Activated naive CD8-positive, alpha-beta T cell (primary cell): ENCODE results near the gene RAB11A.

Source experiments
- H3K27ac Mint-ChIP-seq: one replicate; pipeline ENCODE4 v1.8.0; 2021; ENCODE audit warnings: mixed read lengths
- H3K27me3 Mint-ChIP-seq: one replicate; pipeline ENCODE4 v1.8.0; 2021; ENCODE audit warnings: mixed read lengths
- H3K36me3 Mint-ChIP-seq: one replicate; pipeline ENCODE4 v1.8.0; 2021; ENCODE audit warnings: mixed read lengths
- H3K4me1 Mint-ChIP-seq: one replicate; pipeline ENCODE4 v1.8.0; 2021; ENCODE audit warnings: low read depth, mixed read lengths
- H3K4me3 Mint-ChIP-seq: one replicate; pipeline ENCODE4 v1.8.0; 2021; ENCODE audit warnings: mild to moderate bottlenecking, mixed read lengths
- H3K9me3 Mint-ChIP-seq: one replicate; pipeline ENCODE4 v1.8.0; 2021; ENCODE audit warnings: low read depth, mixed read lengths

Gene RAB11A

DNA sequence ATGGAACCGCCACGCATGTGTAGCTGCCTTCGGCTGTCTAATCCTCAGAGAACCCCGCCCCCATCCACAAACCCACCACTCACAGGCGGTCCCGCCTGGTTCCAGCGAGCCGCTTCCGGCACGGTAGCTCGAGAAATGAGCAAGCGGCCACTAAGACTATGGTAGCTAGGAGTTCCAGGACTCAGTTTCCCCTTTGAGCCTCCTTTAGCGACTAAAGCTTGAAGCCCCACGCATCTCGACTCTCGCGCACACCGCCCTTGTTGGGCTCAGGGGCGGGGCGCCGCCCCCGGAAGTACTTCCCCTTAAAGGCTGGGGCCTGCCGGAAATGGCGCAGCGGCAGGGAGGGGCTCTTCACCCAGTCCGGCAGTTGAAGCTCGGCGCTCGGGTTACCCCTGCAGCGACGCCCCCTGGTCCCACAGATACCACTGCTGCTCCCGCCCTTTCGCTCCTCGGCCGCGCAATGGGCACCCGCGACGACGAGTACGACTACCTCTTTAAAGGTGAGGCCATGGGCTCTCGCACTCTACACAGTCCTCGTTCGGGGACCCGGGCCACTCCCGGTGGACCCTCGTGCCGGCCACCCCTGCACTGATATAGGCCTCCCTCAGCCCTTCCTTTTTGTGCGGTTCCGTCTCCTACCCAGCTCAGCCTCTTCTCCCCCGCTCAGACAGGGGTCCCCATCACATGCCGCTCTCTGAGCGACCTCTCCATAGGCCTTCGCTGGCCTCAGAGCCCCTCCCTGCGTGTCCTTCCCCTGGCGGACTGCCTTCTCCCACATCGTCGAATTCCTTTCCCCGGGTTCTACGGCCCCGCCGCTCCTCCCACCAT lies at the start of gene RAB11A:
TSS of gene RAB11A (plus strand) at position 366 of the 828 bp plus-strand sequence. CDS start at position 461, 95 bp downstream.
- Mint-ChIP-seq H3K27ac (peak within 1 kb of the TSS; percentile 97), H3K4me3 (peak within 1 kb of the TSS; percentile 98), H3K4me1 (peaks cover 33% of the 10 kb centered on the region), H3K9me3 (no peaks in the 10 kb centered on the region), H3K36me3 (no peaks in the 10 kb centered on the region), H3K27me3 (no peaks in the 10 kb centered on the region)

DNA sequence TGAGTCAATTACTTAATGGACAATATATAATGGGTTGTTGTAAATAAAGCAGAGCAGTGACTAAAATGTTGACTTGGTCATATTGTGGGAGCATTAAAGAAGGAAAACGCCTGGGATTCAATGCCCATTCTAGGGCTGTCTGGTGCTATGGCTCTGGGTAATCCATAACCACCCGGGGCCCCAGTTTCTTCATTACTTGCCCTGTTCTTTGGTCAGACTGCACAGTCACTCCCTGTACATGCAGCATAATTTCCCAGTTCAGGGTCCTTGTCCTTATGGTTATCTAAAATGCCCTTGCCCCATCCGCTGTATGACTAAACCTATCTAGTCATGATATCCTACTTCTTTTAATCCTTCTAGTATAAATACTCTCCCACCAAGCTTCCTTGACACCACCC lies 49.7 kb upstream of the RAB11A start:
- Mint-ChIP-seq H3K36me3 (no peaks in the 10 kb centered on the region), H3K4me1 (peaks cover 61% of the 10 kb centered on the region), H3K4me3 (peak overlapping the region; percentile 69)

DNA sequence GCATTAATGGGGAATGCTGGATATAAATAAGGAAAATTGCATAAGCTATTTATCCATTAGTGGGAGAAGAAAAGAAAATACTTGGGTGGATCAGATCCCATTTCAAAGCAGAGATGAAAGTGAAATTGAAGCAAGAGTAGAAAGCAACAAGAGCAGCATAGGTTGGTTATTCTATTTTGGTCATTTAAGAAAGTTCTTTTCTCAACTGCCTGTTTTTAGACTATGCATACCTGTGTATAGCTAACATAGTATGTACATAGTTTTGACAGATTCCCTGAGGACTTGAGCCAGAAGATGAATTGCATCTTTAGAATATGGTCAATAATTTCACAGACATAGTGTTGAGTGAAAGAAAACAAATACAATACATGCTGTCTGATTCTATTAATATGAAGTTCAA lies 48.2 kb upstream of the RAB11A start:
- Mint-ChIP-seq H3K9me3 (peaks cover 5% of the 10 kb centered on the region), H3K36me3 (no peaks in the 10 kb centered on the region), H3K27me3 (no peaks in the 10 kb centered on the region), H3K4me1 (peaks cover 60% of the 10 kb centered on the region), H3K4me3 (peak overlapping the region; percentile 9), H3K27ac (peak overlapping the region; percentile 92)

More for the DNA sequence above, 49.7 kb upstream of the RAB11A start:
- H3K9me3 Mint-ChIP-seq = peaks cover 5% of the 10 kb centered on the region
- no peaks in the 10 kb centered on the region for H3K27me3 Mint-ChIP-seq
- peak overlapping the region; percentile 92 for H3K27ac Mint-ChIP-seq

DNA sequence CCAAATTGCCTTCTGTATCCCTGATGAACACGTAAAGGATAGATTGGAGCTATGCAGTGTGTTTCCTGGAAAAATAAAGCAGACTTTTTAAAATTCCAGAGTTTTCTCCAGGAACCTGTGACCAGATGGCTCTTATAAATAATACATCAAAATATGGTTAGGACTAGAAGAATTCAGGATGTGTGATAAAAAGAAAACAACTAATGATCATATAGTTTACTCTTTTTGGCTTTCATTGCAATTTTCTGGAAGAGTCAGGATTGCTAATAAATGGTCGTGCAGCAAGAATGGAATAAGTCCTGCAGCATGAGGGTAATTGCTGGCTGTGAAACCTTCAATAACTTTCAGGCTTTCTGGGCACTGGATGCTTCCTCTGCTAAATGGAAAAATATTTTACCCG lies 47.0 kb upstream of the RAB11A start:
- peaks cover 62% of the 10 kb centered on the region for H3K4me1 Mint-ChIP-seq
- no peaks in the 10 kb centered on the region for H3K9me3 Mint-ChIP-seq
- no peak overlapping the region for H3K4me3 Mint-ChIP-seq
- no peaks in the 10 kb centered on the region for H3K27me3 Mint-ChIP-seq
- H3K36me3 Mint-ChIP-seq = no peaks in the 10 kb centered on the region
- no peak overlapping the region for H3K27ac Mint-ChIP-seq

DNA sequence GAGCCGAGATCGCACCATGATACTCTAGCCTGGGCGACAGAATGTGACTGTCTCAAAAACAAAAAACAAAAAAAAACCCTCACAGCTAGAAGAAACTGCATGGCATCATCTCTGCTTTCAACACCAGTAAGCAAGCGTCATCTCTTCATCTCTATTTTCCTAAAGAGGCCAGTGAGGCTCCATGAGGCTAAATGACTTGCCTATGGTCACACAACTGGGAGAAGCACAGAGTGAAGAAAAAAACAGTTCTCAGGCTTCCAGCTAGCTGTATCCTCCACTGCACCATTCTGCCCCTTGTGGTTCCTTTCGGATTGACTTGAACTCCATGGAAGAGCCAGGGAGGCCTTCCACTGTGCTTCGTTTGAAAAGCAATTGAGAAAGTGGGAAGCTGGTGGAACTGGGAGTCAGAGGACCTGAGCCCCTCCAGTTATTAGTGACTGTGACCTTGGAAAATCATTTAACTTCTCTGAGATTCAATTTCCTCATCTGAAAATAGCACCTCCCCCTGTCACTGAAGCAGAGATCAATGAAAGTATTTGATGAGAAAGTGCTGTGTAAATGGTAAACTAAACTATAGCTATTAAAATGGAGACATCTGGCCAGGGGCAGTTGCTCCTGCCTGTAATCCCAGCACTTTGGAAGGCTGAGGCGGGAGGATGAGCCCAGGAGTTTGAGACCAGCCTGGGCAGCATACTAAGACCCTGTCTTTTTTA lies 45.1 kb upstream of the RAB11A start:
- Mint-ChIP-seq H3K27me3 (no peaks in the 10 kb centered on the region), H3K27ac (no peak overlapping the region), H3K36me3 (no peaks in the 10 kb centered on the region), H3K4me3 (no peak overlapping the region), H3K4me1 (peaks cover 64% of the 10 kb centered on the region), H3K9me3 (no peaks in the 10 kb centered on the region)

DNA sequence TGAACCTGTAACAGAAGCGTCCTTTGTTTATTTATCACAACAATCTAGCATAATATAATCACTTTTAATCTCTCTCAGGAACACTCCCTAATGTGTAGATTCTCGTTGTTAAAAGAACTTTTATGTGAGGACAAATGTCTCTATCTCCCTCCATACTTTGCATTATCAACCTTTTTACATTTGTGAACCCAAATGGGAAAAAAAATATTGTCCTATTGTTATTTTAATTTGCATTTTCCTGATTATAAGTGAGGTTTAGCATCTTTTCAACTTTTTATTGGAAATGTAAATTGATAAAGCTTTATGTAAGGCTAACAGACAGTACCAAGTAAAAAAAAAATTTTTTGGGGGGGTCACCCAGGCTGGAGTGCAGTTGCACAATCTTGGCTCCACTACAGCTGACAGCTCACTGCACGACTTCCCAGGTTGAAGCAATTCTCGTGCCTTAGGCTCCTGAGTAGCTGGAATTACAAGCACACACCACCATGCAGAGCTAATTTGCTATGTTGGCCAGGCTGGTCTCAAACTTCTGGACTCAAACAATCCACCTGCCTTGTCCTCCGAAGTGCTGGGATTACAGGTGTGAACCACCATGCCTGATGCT lies 44.2 kb upstream of the RAB11A start:
- Mint-ChIP-seq H3K4me3 (no peak overlapping the region), H3K27me3 (no peaks in the 10 kb centered on the region), H3K36me3 (no peaks in the 10 kb centered on the region), H3K4me1 (peaks cover 59% of the 10 kb centered on the region), H3K27ac (no peak overlapping the region), H3K9me3 (no peaks in the 10 kb centered on the region)

DNA sequence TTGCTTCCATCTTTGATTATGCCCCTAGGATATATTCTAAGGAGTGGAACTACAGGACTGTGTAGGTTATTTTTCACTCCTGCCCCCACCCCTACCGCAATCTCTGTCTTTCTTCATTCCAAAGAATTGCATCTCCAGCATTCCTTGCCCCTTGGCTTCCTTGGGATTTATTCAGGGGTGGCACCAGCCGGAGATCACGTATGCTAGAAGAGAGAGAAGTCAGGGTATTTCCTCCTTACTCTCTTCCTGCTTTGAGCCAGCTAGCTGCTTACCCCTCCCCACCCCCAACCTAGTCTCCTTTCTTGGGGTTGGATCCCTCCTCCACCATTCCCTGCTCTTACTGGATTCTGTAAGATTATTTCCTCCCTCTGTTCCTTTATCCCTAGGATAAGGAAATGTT lies 42.2 kb upstream of the RAB11A start:
- H3K4me3 Mint-ChIP-seq = peak overlapping the region; percentile 64
- peaks cover 55% of the 10 kb centered on the region for H3K4me1 Mint-ChIP-seq
- H3K27ac Mint-ChIP-seq = peak overlapping the region; percentile 93
- H3K9me3 Mint-ChIP-seq = no peaks in the 10 kb centered on the region
- no peaks in the 10 kb centered on the region for H3K36me3 Mint-ChIP-seq
- no peaks in the 10 kb centered on the region for H3K27me3 Mint-ChIP-seq

DNA sequence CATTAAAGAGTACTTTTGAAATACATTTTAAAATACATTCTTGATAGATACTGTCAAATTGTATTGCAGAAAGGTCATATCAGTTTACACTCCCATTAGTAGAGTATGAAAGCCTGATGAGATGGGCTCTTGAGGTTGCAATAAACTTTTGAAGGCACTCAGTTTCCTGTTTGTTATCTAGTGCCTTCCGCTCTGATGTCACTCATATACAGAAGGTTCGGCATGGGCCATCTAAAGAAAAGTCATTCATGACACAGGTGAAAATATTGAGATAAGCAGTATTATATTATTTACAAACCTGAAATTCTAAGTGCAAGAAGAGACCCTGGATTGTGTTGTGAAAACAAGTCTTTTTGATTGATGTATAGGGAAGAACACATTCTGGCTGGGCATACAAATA lies 40.7 kb upstream of the RAB11A start:
- no peaks in the 10 kb centered on the region for H3K27me3 Mint-ChIP-seq
- peaks cover 63% of the 10 kb centered on the region for H3K4me1 Mint-ChIP-seq

DNA sequence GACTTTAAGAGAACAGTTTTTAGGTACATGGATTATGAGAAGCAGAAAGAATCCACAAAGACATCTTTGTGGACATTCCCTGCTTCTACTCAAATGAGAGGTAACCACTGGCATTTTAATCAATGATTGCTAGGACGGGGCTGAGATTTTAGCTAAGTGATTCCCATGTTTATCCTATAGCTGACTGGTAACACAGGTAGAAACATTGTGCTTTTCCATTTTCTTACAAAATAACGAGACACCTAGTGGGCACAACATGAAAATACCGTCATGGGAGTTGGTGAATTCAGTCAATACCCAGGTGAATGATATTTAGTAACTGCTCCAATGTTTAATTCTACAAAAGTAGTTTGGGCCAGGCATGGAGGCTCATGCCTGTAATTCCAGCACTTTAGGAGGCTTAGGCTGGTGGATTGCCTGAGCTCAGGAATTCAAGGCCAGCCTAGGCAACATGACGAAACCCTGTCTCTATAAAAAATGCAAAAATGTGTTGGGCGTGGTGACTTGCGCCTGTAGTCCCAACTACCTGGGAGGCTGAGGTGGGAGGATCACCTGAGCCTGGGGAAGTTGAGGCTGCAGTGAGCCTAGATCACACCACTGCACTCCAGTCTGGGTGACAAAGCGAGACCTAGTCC lies 40.0 kb upstream of the RAB11A start:
- H3K4me3 Mint-ChIP-seq = peak overlapping the region; percentile 77
- H3K36me3 Mint-ChIP-seq = no peaks in the 10 kb centered on the region
- peak overlapping the region; percentile 89 for H3K27ac Mint-ChIP-seq
- H3K4me1 Mint-ChIP-seq = peaks cover 67% of the 10 kb centered on the region
- H3K9me3 Mint-ChIP-seq = no peaks in the 10 kb centered on the region
- no peaks in the 10 kb centered on the region for H3K27me3 Mint-ChIP-seq

More for the DNA sequence above, 40.7 kb upstream of the RAB11A start:
- H3K9me3 Mint-ChIP-seq = no peaks in the 10 kb centered on the region
- peak overlapping the region; percentile 77 for H3K4me3 Mint-ChIP-seq
- no peaks in the 10 kb centered on the region for H3K36me3 Mint-ChIP-seq
- peak overlapping the region; percentile 89 for H3K27ac Mint-ChIP-seq

DNA sequence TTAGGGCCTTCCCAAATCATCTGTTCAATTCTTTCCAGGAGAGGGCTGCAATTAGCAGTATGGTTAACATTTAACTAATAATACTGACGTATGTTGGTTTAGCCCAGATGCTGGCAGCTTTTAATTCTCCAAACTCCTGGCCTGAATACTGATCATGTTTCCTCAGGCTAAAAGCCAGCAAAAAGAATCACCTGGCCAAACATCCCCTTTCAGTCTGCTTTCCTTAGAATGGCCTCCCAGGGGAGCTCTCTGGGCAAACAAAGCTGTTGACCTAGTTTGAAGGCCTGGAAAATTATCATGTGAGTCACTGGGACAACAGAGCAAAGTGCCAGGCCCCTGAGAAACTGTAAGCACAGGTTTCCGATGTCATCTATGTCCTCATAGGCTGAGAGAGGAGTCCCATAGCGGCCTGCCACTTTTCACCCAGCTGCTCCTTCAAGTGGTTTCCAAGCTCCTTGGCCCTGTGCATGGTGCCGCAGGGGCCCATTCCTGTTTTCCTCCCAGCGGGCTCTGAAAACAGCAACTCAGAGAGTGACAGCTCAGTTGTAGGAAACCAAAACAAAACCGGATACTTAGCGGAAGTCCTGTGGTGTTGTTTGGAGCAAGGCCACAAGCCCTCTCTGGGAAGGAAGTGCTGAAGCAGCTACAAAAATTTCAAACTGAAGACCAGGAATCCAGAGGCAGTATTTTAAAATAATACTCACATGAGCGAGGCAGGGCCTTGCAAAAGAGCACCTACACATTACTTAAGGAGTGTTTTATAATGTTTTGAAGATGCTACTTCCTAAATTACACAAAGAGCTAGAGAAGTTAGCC lies 36.5 kb upstream of the RAB11A start:
- Mint-ChIP-seq H3K4me1 (peaks cover 56% of the 10 kb centered on the region), H3K27me3 (no peaks in the 10 kb centered on the region)

DNA sequence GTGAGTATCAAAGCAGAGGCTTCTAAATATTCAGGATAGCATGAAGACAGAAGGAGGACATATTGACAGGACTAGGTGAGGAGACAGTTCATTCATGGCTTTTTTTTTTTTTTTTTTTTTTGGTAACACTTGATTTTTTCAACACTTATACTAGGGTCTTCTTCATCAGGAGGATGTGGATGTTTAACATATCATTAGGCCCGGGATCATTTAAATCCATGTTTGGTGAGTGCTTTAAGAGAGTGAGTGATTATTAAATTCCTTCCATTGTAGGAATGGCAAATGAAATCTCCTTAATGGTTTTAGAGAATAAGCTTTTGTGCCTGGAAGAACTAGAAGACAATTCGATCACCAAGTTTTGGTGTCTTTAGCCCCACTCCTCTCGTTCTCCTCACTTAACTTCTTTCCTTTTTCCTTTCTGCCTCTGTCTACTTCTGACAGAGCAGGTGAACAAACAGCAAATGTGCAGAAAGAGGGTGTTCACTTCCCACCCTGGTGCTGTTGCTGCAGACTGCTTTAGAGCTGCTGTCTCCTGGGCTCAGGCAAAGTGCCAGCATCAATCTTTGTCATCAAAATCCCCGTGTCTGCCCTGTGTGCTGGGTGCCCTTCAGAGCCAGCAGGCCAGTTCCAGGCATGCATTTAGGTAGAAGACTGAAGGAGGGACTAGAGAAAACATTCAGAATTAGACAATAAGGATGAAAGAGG lies 35.6 kb upstream of the RAB11A start:
- H3K9me3 Mint-ChIP-seq = no peaks in the 10 kb centered on the region
- peaks cover 47% of the 10 kb centered on the region for H3K4me1 Mint-ChIP-seq
- no peaks in the 10 kb centered on the region for H3K27me3 Mint-ChIP-seq
- H3K4me3 Mint-ChIP-seq = peak overlapping the region; percentile 78
- H3K36me3 Mint-ChIP-seq = no peaks in the 10 kb centered on the region
- H3K27ac Mint-ChIP-seq = peak overlapping the region; percentile 95

More for the DNA sequence above, 36.5 kb upstream of the RAB11A start:
- Mint-ChIP-seq H3K9me3 (no peaks in the 10 kb centered on the region), H3K4me3 (peak overlapping the region; percentile 78), H3K27ac (peak overlapping the region; percentile 95), H3K36me3 (no peaks in the 10 kb centered on the region)

DNA sequence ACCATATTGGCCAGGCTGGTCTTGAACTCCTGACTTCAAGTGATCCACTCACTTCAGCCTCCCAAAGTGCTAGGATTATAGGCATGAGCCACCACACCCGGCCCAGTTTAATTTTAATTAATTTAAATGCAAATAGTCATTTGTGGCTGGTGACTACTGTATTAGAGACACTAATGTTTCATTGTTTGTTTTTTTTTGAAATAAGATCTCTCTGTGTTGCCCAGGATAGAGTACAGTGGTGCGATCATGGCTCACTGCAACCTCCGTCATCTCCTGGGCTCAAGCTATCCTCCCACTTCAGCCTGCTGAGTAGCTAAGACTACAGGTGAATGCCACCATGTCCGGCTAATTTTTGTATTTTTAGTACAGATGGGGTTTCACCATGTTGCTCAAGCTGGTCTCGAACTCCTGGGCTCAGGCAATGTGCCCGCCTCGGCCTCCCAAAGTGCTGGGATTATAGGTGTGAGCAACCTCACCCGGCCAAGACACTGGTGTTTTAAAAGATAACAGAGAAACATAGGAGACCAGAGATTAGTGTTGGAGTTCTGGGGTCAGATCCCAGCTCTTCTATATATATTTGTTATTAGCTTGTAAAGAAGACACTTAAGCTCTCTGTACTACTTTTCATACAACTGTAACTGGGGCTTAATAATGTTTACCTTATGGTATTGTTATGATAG lies 34.5 kb upstream of the RAB11A start:
- Mint-ChIP-seq H3K27me3 (no peaks in the 10 kb centered on the region), H3K4me1 (peaks cover 38% of the 10 kb centered on the region), H3K36me3 (no peaks in the 10 kb centered on the region), H3K27ac (peak overlapping the region; percentile 95), H3K4me3 (no peak overlapping the region), H3K9me3 (no peaks in the 10 kb centered on the region)

DNA sequence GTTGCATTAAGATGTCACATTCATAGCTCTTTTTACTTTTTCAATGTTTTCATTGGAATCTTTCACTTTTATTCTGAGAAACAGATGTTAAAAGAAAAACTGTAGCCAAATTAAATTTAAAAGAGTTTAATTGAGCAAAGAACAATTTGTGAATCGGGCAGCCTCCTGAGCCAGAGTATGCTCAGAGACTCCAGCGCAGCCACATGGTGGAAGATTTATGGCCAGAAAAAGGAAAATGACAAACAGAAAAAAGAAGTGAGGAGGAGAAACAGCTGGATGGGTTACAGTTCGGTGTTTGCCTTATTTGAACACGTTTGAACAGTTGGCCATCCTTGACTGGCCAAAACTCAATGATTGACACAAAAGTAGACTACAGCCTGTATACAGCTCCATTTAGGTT lies 33.8 kb upstream of the RAB11A start:
- no peak overlapping the region for H3K27ac Mint-ChIP-seq
- H3K4me3 Mint-ChIP-seq = no peak overlapping the region
- peaks cover 35% of the 10 kb centered on the region for H3K4me1 Mint-ChIP-seq
- H3K36me3 Mint-ChIP-seq = no peaks in the 10 kb centered on the region
- H3K9me3 Mint-ChIP-seq = no peaks in the 10 kb centered on the region
- no peaks in the 10 kb centered on the region for H3K27me3 Mint-ChIP-seq
